ENCODE measurements around the gene KRTAP10-6. TPM values are rescaled to one million over a fixed set of nuclear protein-coding genes. Genes with fewer than 3 reads are reported as not detected.

KRTAP10-6 gene
- total and polyA plus RNA-seq, 2 experiments from 2014 or later, result not detected

- no peak overlapping the region for H3K4me3 ChIP-seq
- H3K27ac ChIP-seq, result no peak overlapping the region
- no peaks in the 10 kb centered on the region for H3K9me2 ChIP-seq (ENCODE audit: insufficient read depth)
- no peak overlapping the region for H3K9ac ChIP-seq
- H3K4me1 ChIP-seq (ENCODE audit: insufficient read depth), result no peaks in the 10 kb centered on the region
- DNase-seq, result no peak
- TF ChIP-seq EZH2phosphoT487 (IDR thresholded peaks at IDR 0.05; ENCODE audit: insufficient read depth, low read depth) (no peak), EZH2 (IDR thresholded peaks at IDR 0.05; ENCODE audit: insufficient read depth, poor library complexity, severe bottlenecking) (no peak)
- H3K9me3 ChIP-seq (ENCODE audit: low read depth), result no peaks in the 10 kb centered on the region
- no peaks in the 10 kb centered on the region for H3F3A ChIP-seq (ENCODE audit: insufficient read depth)
- H3K4me2 ChIP-seq (ENCODE audit: unreplicated experiment), result no peak overlapping the region
- H3K79me2 ChIP-seq (ENCODE audit: insufficient read depth), result no peaks in the 10 kb centered on the region
- 45 to 52% methylated on average over 8 of the region's 8 CpGs for WGBS, 2 experiments (ENCODE audit: low coverage in 1 of 2, low lambda C conversion rate in 2 of 2, missing lambda C conversion rate in 2 of 2)
- no peak overlapping the region for H2AFZ ChIP-seq
- in situ Hi-C loops (cut with MboI), result loop anchor here (25.0 kb wide), 1 partner anchor 537 kb away; no protein-coding TSS in a partner anchor
- no peaks in the 10 kb centered on the region for H4K20me1 ChIP-seq (ENCODE audit: insufficient read depth)
- peaks cover 20% of the 10 kb centered on the region for H3K27me3 ChIP-seq (replicated peaks; ENCODE audit: insufficient read depth)
- H3K36me3 ChIP-seq (ENCODE audit: low read depth), result no peaks in the 10 kb centered on the region
Observed at GRCh38 chr21:44599264-44600029, 7.1 kb upstream of the KRTAP10-6 start.

GRCh38 chr21:44598061-44598460 lies 5.8 kb upstream of the KRTAP10-6 start:
- TF ChIP-seq EZH2phosphoT487 (IDR thresholded peaks at IDR 0.05; ENCODE audit: insufficient read depth, low read depth) (no peak), EZH2 (IDR thresholded peaks at IDR 0.05; ENCODE audit: insufficient read depth, poor library complexity, severe bottlenecking) (no peak)
- H2AFZ ChIP-seq, result no peak overlapping the region

GRCh38 chr21:44596068-44596725 lies 3.9 kb upstream of the KRTAP10-6 start:
- in situ Hi-C loops (cut with MboI), result loop anchor here (25.0 kb wide), 1 partner anchor 534 kb away; no protein-coding TSS in a partner anchor
- peak; percentile 34 for DNase-seq
- H3K4me1 ChIP-seq (ENCODE audit: insufficient read depth), result no peaks in the 10 kb centered on the region
- H3K79me2 ChIP-seq (ENCODE audit: insufficient read depth), result no peaks in the 10 kb centered on the region
- no peak overlapping the region for H3K4me2 ChIP-seq (ENCODE audit: unreplicated experiment)
- H2AFZ ChIP-seq, result no peak overlapping the region
- H3K4me3 ChIP-seq, result no peak overlapping the region
- peaks cover 15% of the 10 kb centered on the region for H3K27me3 ChIP-seq (replicated peaks; ENCODE audit: insufficient read depth)
- no peak overlapping the region for H3K27ac ChIP-seq
- H4K20me1 ChIP-seq (ENCODE audit: insufficient read depth), result no peaks in the 10 kb centered on the region
- no peaks in the 10 kb centered on the region for H3K36me3 ChIP-seq (ENCODE audit: low read depth)
- TF ChIP-seq EZH2 (IDR thresholded peaks at IDR 0.05; ENCODE audit: insufficient read depth, poor library complexity, severe bottlenecking) (no peak), EZH2phosphoT487 (IDR thresholded peaks at IDR 0.05; ENCODE audit: insufficient read depth, low read depth) (no peak)
- 6 to 11% methylated on average over 9 of the region's 9 CpGs for WGBS, 2 experiments (ENCODE audit: low coverage in 1 of 2, low lambda C conversion rate in 2 of 2, missing lambda C conversion rate in 2 of 2)
- H3K9me2 ChIP-seq (ENCODE audit: insufficient read depth), result no peaks in the 10 kb centered on the region
- no peaks in the 10 kb centered on the region for H3F3A ChIP-seq (ENCODE audit: insufficient read depth)
- no peak overlapping the region for H3K9ac ChIP-seq
- H3K9me3 ChIP-seq (ENCODE audit: low read depth), result no peaks in the 10 kb centered on the region

More at GRCh38 chr21:44598061-44598460, 5.8 kb upstream of the KRTAP10-6 start:
- Histone ChIP-seq H3K79me2 (ENCODE audit: insufficient read depth) (no peaks in the 10 kb centered on the region), H3K4me1 (ENCODE audit: insufficient read depth) (no peaks in the 10 kb centered on the region), H3K9ac (no peak overlapping the region), H3K27ac (no peak overlapping the region), H3K27me3 (replicated peaks; ENCODE audit: insufficient read depth) (peaks cover 15% of the 10 kb centered on the region), H3K36me3 (ENCODE audit: low read depth) (no peaks in the 10 kb centered on the region), H4K20me1 (ENCODE audit: insufficient read depth) (no peaks in the 10 kb centered on the region), H3F3A (ENCODE audit: insufficient read depth) (no peaks in the 10 kb centered on the region), H3K4me3 (no peak overlapping the region), H3K9me2 (ENCODE audit: insufficient read depth) (no peaks in the 10 kb centered on the region), H3K4me2 (ENCODE audit: unreplicated experiment) (no peak overlapping the region), H3K9me3 (ENCODE audit: low read depth) (no peaks in the 10 kb centered on the region)
- in situ Hi-C loops (cut with MboI), result loop anchor here (25.0 kb wide), 1 partner anchor 536 kb away; no protein-coding TSS in a partner anchor
- no peak for DNase-seq
- WGBS, 2 experiments (ENCODE audit: low coverage in 1 of 2, low lambda C conversion rate in 2 of 2, missing lambda C conversion rate in 2 of 2), result 59 to 60% methylated on average over 11 of the region's 11 CpGs

GRCh38 chr21:44595524-44595923 lies 3.2 kb upstream of the KRTAP10-6 start:
- no peaks in the 10 kb centered on the region for H3K9me2 ChIP-seq (ENCODE audit: insufficient read depth)
- no peak overlapping the region for H3K4me3 ChIP-seq
- peaks cover 15% of the 10 kb centered on the region for H3K27me3 ChIP-seq (replicated peaks; ENCODE audit: insufficient read depth)
- no peaks in the 10 kb centered on the region for H3F3A ChIP-seq (ENCODE audit: insufficient read depth)
- no peak overlapping the region for H3K9ac ChIP-seq
- no peak overlapping the region for H3K27ac ChIP-seq
- TF ChIP-seq EZH2phosphoT487 (IDR thresholded peaks at IDR 0.05; ENCODE audit: insufficient read depth, low read depth), result no peak
- no peak for TF ChIP-seq EZH2 (IDR thresholded peaks at IDR 0.05; ENCODE audit: insufficient read depth, poor library complexity, severe bottlenecking)
- in situ Hi-C loops (cut with MboI), result loop anchor here (25.0 kb wide), 1 partner anchor 533 kb away; no protein-coding TSS in a partner anchor
- no peaks in the 10 kb centered on the region for H3K36me3 ChIP-seq (ENCODE audit: low read depth)
- no peaks in the 10 kb centered on the region for H3K4me1 ChIP-seq (ENCODE audit: insufficient read depth)
- WGBS, 2 experiments (ENCODE audit: low coverage in 1 of 2, low lambda C conversion rate in 2 of 2, missing lambda C conversion rate in 2 of 2), result 14 to 18% methylated on average over 6 of the region's 6 CpGs
- no peaks in the 10 kb centered on the region for H3K79me2 ChIP-seq (ENCODE audit: insufficient read depth)
- no peak for DNase-seq
- no peaks in the 10 kb centered on the region for H3K9me3 ChIP-seq (ENCODE audit: low read depth)
- no peak overlapping the region for H3K4me2 ChIP-seq (ENCODE audit: unreplicated experiment)
- H2AFZ ChIP-seq, result no peak overlapping the region
- no peaks in the 10 kb centered on the region for H4K20me1 ChIP-seq (ENCODE audit: insufficient read depth)
